ENCODE data around the gene EHD2.
"Not testable (repeated sequence)": the region's sequence is repeated elsewhere in the genome, so short reads cannot be mapped to it uniquely, and the experiment has no call there.

The EHD2 gene

DNA sequence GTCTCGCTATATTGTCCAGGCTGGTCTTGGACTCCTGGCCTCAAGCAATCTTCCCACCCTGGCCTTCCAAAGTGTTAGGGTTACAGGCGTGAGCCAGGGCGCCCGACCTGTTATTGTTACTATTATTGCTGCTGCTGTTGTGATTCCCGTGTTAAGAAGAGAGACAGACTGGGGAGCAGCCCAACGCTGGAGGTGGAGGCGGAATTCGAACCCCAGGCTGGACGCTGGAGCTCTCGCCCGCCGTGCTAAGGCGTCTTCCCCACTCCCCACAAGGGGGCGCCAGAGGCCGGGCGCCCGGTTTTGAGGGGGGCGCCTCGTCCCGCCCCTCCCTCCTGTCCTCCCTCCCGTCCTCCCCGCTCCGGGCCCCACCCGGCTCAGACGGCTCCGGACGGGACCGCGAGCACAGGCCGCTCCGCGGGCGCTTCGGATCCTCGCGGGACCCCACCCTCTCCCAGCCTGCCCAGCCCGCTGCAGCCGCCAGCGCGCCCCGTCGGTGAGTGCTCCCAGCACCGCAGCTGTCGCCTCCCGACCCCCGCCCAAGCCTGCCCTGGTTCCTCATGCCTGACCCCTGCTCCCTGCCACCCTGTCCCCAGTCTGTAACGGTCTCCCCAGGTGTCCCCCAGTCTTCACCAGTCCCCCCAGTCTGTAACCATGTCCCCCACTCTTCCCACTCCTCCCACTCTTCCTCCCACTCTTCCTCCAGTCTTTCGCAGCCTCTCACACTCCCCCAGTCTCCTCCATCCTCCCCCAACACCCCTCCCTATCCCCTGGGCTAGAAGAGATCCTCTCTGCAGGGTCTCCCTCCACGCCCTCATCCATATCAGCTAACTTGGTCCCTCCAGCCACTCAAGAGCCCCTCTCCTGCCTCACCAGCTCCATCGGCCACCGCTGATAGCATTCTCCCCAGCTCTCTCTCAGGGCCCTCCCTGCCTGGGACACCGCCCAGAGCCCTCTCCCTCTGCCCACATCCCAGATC, at the start of gene EHD2:
TSS of gene EHD2 (plus strand) at position 377 of the 976 bp plus-strand sequence. CDS start 3,191 bp downstream, outside the sequence.
- DNase-seq = no peak

GRCh38 chr19:47663435-47663910, 49.7 kb upstream of the EHD2 start:
- no peak for DNase-seq

- DNase-seq = no peak
Observed at GRCh38 chr19:47663911-47664771, 49.1 kb upstream of the EHD2 start.

GRCh38 chr19:47668556-47668955, 44.7 kb upstream of the EHD2 start:
- DNase-seq = not testable (repeated sequence)

DNA sequence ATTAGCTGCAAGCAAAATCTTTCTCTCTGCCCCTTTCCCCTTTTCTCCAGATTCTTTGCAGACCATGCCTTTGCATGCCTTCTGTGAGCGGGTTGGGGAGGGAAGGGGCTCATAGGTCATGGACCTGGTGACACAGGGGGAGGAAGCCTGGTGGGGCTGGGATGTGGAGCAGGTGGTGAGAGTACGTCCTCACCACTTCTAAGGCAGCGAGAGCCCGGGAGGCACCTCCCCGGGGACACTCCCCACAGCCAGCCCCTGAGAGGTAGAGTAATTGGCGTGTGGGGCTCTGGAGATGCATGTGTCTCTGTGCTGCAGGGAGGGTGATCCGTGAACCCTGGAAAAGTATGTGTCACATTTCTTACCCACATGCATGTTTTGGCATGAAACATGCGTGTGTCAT, 42.5 kb upstream of the EHD2 start:
- DNase-seq = no peak

DNA sequence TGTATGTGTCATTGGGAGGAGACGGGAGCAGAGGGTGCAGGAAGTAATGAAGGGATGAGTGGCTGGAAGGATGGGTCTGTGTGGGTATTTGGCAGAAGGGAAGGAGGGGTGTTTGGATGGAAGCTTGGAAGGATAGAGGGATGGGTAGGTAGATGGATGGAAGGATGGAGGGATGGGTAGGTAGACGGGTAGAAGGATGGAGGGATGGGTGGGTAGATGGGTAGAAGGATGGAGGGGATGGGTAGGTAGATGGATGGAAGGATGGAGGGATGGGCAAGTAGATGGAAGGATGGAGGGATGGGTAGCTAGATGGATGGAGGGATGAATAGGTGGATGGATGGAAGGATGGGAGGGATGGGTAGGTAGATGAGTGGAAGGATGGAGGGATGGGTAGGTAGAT, 41.7 kb upstream of the EHD2 start:
- no peak for DNase-seq

DNA sequence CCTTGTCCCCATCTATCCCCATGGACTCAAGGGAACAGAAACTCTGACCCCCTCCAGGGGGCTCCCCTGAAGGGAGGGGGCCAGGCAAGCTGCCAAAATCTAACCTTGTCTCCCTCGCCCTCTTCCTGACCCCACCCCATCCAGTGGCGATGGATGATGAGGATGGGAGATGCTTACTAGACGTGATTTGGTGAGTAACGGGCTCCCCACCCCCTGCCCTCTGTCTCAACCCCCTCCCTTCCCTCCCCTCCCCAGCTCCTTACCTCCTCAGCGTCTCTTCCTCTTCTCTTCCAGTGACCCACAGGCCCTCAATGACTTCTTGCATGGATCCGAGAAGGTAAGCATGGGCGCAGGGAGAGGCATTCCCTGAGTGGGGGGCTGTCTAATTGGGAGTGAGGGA, 39.8 kb upstream of the EHD2 start:
- no peak for DNase-seq

DNA sequence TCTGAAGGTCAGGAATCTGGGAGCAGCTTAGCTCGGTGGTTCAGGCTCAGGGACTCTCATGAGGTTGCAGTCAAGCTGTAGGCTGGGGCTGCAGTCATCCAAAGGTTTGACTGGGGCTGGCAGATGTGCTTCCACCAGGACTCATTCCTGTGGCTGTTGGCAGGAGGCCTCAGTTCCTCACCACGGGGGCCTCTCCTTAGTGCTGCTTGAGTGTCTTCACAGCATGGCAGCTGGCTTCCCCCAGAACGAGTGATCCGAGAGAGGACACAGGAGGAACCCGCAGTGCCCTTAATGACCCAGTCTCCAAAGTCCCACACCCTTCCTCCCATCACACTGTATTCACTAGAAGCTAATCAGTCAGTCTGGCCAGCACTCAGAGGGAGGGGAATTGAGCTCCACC, 38.7 kb upstream of the EHD2 start:
- no peak for DNase-seq

DNA sequence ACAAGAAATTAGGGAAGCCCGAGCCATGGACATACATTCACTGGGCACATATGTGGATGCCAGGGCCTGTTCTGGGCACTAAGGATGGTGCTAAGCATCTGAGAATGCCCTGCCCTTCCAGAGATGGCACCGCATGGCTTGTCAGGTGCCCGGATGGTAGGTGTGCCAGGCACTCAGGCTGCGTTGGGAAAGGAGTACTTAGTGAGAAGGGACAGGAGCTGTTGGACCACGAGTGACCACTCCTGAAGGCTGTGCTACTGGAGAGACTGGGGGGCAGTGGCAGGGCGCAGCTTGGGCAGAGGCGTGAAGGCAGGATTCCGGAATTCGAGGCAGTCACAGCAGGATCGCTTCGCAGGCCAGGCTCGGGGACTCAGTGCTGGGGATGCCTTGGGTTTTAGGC, 38.0 kb upstream of the EHD2 start:
- no peak for DNase-seq

DNA sequence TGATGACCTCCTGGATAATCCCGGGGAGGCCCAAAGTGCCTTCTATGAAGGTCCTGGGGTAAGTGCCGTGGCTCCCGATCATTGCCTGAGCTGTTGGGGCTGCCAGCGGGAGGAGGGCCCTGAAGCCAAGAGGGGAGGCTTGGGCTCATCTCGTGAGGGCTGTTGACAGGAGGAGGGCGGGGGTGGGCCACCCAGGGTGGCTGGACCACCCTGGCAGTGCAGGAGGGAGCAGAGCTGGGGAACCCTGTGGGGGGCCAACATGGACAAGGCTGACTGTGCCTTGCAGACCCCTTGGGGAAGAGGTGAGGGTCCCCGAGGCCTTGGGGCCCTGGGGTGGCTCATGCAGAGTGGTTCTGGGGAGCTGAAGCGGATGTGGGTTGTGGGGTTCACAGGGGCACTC, 37.4 kb upstream of the EHD2 start:
- no peak for DNase-seq

DNA sequence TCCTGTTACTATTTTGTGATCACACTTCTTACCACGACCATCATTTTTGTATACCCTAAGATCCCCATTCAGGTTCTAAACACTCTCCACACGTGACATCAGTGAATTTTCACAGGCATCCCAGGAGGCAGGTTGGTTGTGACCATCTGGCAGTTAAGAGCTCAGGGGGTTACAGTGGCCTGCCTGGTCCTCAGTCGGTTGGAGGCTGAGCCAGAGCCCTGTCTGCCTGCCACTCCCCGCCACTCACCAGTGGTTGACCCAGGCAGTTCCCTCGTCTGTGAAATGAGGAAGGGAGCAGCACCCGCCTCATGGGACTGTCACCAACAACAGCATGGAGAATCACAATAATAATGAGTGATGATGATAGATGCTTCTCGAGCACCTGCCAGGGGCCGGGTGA, 36.4 kb upstream of the EHD2 start:
- no peak for DNase-seq

DNA sequence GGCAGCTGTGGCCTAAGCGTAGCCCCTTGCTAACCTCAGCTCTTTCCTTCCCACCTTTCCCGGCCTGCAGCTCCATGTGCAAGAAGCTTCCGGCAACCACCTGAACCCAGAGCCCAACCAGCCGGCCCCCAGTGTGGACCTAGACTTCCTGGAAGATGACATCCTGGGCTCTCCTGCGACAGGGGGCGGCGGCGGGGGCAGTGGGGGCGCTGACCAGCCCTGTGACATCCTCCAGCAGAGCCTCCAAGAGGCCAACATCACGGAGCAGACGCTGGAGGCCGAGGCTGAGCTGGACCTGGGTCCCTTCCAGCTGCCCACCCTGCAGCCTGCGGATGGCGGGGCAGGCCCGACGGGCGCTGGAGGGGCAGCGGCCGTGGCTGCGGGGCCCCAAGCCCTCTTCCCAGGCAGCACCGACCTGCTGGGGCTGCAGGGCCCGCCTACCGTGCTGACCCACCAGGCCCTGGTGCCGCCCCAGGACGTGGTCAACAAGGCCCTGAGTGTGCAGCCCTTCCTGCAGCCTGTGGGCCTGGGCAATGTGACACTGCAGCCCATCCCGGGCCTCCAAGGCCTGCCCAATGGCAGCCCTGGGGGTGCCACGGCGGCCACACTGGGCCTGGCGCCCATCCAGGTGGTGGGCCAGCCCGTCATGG, 33.8 kb upstream of the EHD2 start:
- no peak for DNase-seq

DNA sequence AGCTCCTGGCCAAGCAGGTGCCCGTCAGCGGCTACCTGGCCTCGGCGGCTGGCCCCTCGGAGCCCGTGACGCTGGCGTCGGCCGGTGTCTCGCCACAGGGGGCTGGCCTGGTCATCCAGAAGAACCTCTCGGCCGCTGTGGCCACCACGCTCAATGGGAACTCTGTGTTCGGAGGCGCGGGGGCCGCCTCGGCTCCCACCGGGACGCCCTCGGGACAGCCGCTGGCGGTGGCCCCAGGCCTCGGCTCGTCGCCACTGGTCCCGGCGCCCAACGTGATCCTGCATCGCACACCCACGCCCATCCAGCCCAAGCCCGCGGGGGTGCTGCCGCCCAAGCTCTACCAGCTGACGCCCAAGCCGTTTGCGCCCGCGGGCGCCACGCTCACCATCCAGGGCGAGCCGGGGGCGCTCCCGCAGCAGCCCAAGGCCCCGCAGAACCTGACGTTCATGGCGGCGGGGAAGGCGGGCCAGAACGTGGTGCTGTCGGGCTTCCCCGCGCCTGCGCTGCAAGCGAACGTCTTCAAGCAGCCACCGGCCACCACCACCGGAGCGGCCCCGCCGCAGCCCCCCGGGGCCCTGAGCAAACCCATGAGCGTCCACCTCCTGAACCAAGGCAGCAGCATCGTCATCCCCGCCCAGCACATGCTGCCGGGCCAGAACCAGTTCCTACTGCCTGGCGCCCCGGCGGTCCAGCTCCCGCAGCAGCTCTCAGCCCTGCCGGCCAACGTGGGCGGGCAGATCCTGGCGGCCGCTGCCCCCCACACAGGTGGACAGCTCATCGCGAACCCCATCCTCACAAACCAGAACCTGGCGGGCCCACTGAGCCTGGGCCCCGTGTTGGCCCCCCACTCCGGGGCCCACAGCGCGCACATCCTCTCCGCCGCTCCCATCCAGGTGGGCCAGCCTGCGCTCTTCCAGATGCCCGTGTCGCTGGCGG, 33.0 kb upstream of the EHD2 start:
- no peak for DNase-seq

DNA sequence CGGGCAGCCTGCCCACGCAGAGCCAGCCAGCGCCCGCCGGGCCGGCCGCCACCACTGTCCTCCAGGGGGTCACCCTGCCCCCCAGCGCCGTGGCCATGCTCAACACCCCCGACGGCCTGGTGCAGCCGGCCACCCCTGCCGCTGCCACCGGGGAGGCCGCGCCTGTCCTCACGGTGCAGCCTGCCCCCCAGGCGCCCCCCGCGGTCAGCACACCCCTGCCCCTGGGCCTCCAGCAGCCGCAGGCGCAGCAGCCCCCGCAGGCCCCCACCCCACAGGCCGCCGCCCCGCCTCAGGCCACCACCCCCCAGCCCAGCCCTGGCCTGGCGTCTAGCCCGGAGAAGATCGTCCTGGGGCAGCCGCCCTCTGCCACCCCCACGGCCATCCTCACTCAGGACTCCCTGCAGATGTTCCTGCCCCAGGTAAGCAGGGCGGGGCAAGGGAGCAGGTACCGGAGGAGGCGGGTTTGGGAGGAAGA, 32.3 kb upstream of the EHD2 start:
- DNase-seq = no peak

GRCh38 chr19:47681388-47681787, 31.8 kb upstream of the EHD2 start:
- no peak for DNase-seq

GRCh38 chr19:47681936-47682335, 31.3 kb upstream of the EHD2 start:
- no peak for DNase-seq

- DNase-seq = no peak
Observed at GRCh38 chr19:47682939-47683338, 30.3 kb upstream of the EHD2 start.

DNA sequence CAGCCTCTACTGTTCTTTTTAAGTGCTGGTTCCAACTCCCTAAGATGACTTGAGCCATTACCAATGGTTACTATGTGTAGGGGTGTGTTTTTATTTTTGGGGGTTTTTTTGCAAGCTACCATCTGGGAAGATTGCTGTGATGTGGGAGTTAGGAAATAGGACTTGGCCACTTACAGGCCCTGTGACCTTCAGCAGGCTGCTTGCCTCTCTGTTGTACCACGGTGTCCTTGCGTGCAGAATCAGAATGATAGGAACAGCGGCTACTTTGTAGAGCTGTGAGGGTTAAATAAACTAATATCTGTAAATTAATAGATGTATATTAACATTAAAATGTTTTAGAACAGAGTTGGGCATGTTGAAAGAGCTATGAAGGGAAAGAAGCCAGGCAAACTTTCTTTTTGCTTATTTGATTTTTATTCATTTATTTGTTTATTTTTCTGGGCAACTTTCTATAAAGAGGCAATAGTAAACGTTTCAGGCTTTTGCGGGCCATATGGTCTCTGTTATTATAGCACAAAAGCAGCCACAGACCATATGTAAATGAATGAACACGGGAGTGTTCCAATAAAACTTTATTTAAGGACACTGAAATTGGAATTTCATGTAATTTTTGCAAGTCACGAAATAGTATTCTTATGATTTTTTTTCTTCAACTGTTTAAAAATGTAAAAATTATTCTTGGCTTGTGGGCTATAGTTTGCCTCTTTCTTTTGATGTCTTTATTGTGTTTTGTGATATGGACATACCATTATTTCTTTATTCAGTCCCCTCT, 26.4 kb upstream of the EHD2 start:
- DNase-seq = no peak

DNA sequence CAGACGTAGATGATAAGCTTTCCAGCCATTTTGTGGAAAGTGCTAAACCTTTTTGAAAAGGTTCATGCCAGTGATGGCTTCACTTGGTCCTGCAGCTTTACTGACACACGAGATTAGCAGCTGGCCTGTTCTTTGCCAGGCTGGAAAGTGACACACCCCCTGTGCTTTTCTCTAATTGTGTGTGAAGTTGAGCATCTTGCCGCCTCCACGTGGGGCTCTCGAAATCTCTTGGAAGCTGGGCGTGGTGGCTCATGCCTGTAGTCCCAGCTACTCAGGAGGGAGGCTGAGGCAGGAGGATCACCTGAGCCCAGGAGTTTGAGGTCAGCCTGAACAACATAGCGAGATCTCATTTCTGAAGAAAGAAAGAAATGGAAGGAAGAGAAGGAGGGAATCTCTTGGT, 25.3 kb upstream of the EHD2 start:
- DNase-seq = no peak

DNA sequence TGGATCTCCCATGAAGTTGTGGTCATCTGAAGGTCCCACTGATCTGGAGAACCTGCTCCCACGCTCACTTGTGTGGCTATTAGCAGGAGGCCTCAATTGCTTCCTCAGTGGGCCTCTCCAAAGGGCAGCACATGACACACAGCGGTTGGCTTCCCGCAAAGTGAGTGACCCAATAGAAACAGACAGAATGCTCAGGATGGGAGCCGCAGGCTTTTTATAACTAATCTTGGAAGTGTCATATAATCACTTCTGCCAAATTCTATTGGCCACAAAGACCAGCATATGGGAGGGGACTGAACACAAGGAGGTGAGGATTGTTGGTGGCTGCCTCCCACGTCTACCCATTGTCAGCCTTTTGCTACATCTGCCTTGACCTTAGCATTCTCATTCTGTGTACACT, 22.1 kb upstream of the EHD2 start:
- no peak for DNase-seq

DNA sequence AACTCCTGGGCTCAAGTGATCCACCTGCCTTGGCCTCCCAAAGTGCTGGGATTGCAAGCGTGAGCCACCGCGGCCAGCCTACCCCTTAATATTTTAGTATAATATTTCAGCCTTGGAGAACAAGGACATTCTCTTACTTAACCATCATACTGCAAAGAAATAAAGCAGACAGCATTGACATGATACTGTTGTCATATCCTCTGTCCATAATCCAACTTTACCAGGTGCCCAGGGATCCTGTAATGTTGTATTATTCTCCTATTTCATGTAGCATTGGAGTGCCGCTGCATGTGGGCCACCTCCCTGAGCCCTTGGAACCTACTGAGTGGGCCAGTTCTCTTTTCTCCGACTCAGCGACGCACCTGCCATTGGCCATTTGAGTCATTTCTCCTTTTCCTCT, 21.4 kb upstream of the EHD2 start:
- DNase-seq = no peak
